ENCODE data around the gene GPR39. TPM values are rescaled to one million over a fixed set of nuclear protein-coding genes. Genes with fewer than 3 reads are reported as not detected.

GPR39 gene
- total RNA-seq, 2 donors from 2014 or later, result 7.3 to 9.6 TPM

- no peak for DNase-seq
- Histone ChIP-seq H3K4me3 (peak overlapping the region in 1 of 2 donors; percentile 31), H3K27me3 (no peaks in the 10 kb centered on the region), H3K36me3 (replicated peaks in 1 of 2; ENCODE audit: insufficient read depth in 1 of 2, low read depth in 2 of 2) (no peaks in the 10 kb centered on the region), H3K9me3 (no peaks in the 10 kb centered on the region), H3K27ac (peak overlapping the region; percentile 86 to 97 (median 95)), H3K4me1 (peaks cover 42% of the 10 kb centered on the region)
- intact Hi-C loops (cut with DNase I), result no loop called here
- 25 to 27% methylated on average over 9 of the region's 9 CpGs for WGBS, 2 donors
- ATAC-seq, result no peak
- TF ChIP-seq CTCF (IDR thresholded peaks at IDR 0.05), result no peak
- TF ChIP-seq POLR2A (IDR thresholded peaks at IDR 0.05), result no peak
These were observed 1.2 kb upstream of the GPR39 start for GRCh38 chr2:132415256-132415914.

GRCh38 chr2:132415915-132416722, 486 bp upstream of the GPR39 start:
- H3K27ac ChIP-seq, result peak overlapping the region; percentile 86 to 97 (median 95)

GRCh38 chr2:132417430-132418035, 928 bp downstream of the GPR39 start:
- TF ChIP-seq POLR2A (IDR thresholded peaks at IDR 0.05), result no peak
- no peak for TF ChIP-seq CTCF (IDR thresholded peaks at IDR 0.05)
- no peaks in the 10 kb centered on the region for H3K36me3 ChIP-seq (replicated peaks in 1 of 2; ENCODE audit: insufficient read depth in 1 of 2, low read depth in 2 of 2)
- intact Hi-C loops (cut with DNase I), result no loop called here
- peaks cover 49% of the 10 kb centered on the region for H3K4me1 ChIP-seq
- no peak for ATAC-seq
- peak in 2 of 4 donors; percentile 14 to 20 for DNase-seq
- no peaks in the 10 kb centered on the region for H3K27me3 ChIP-seq
- H3K4me3 ChIP-seq, result peak overlapping the region in 1 of 2 donors; percentile 0
- H3K27ac ChIP-seq, result peak overlapping the region in 3 of 4 donors; percentile 86 to 96 (median 94)
- H3K9me3 ChIP-seq, result no peaks in the 10 kb centered on the region
- WGBS, 2 donors, result 92 to 93% methylated on average over 24 to 30 of the region's 30 CpGs

More at GRCh38 chr2:132415915-132416722, 486 bp upstream of the GPR39 start:
- Histone ChIP-seq H3K27me3 (no peaks in the 10 kb centered on the region), H3K9me3 (no peaks in the 10 kb centered on the region), H3K36me3 (replicated peaks in 1 of 2; ENCODE audit: insufficient read depth in 1 of 2, low read depth in 2 of 2) (no peaks in the 10 kb centered on the region), H3K4me3 (peak overlapping the region; percentile 1 to 31), H3K4me1 (peaks cover 49% of the 10 kb centered on the region)
- TF ChIP-seq POLR2A (IDR thresholded peaks at IDR 0.05) (peak; percentile 57 to 84 (median 75)), CTCF (IDR thresholded peaks at IDR 0.05) (peak in 3 of 7 experiments; percentile 9 to 30 (median 21))
- DNase-seq, result peak; percentile 96 to 97 (median 97)
- 0 to 1% methylated on average over 2 to 60 of the region's 60 CpGs for WGBS, 2 donors
- ATAC-seq, result peak; percentile 94
- intact Hi-C loops (cut with DNase I), result no loop called here

GRCh38 chr2:132419235-132419634, 2.6 kb downstream of the GPR39 start:
- WGBS, 2 donors, result 44 to 46% methylated on average over 3 of the region's 3 CpGs
- H3K27me3 ChIP-seq, result no peaks in the 10 kb centered on the region
- intact Hi-C loops (cut with DNase I), result no loop called here
- DNase-seq (no peak), ATAC-seq (no peak)
- no peak overlapping the region for H3K4me3 ChIP-seq
- H3K27ac ChIP-seq, result no peak overlapping the region
- H3K36me3 ChIP-seq (replicated peaks in 1 of 2; ENCODE audit: insufficient read depth in 1 of 2, low read depth in 2 of 2), result no peaks in the 10 kb centered on the region
- peaks cover 56% of the 10 kb centered on the region for H3K4me1 ChIP-seq
- TF ChIP-seq POLR2A (IDR thresholded peaks at IDR 0.05) (no peak), CTCF (IDR thresholded peaks at IDR 0.05) (no peak)
- no peaks in the 10 kb centered on the region for H3K9me3 ChIP-seq

All from body of pancreas (tissue), 4 donors.